AG20443 (cell line): ENCODE results near the gene STRBP.
"Not testable (repeated sequence)": the region's sequence is repeated elsewhere in the genome, so short reads cannot be mapped to it uniquely, and the experiment has no call there.

Experiments used
- DNase-seq: peaks from one replicate; pipeline ENCODE4 v3.0.0; 2012; ENCODE audit warnings: low spot score, mixed read lengths

The STRBP gene

GRCh38 chr9:123191680-123192079 lies 76.7 kb downstream of the STRBP start:
- no peak for DNase-seq

DNA sequence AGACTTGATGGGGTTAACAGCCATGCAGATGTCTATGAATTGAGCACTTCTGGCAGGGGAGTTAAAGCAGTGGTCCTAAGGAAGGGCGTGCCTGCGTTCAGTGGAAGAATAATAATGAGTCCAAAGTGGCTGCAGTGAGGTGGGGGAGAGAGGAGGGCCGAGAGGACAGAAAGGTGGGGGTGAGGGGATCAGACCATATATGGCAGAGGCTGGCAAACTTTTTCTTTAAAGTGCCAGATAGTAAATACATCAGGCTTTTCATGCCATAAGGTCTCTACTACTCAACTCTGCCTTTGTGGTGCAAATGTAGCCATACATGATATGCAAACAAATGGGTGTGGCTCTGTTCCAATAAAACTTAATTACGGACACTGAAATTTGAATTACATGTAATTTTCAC lies 77.1 kb downstream of the STRBP start:
- DNase-seq = no peak

GRCh38 chr9:123187131-123187530 lies 81.3 kb downstream of the STRBP start:
- no peak for DNase-seq

GRCh38 chr9:123186029-123186428 lies 82.4 kb downstream of the STRBP start:
- not testable (repeated sequence) for DNase-seq

- no peak for DNase-seq
These were observed 91.4 kb downstream of the STRBP start for GRCh38 chr9:123176949-123177348.

- peak; percentile 11 for DNase-seq
These were observed 92.3 kb downstream of the STRBP start for GRCh38 chr9:123175854-123176629.

- no peak for DNase-seq
These were observed 93.4 kb downstream of the STRBP start for GRCh38 chr9:123174887-123175518.

- DNase-seq = no peak
These were observed 94.3 kb downstream of the STRBP start for GRCh38 chr9:123174079-123174478.

GRCh38 chr9:123169926-123170325 lies 98.5 kb downstream of the STRBP start:
- no peak for DNase-seq

GRCh38 chr9:123168586-123168985 lies 99.8 kb downstream of the STRBP start:
- no peak for DNase-seq

DNA sequence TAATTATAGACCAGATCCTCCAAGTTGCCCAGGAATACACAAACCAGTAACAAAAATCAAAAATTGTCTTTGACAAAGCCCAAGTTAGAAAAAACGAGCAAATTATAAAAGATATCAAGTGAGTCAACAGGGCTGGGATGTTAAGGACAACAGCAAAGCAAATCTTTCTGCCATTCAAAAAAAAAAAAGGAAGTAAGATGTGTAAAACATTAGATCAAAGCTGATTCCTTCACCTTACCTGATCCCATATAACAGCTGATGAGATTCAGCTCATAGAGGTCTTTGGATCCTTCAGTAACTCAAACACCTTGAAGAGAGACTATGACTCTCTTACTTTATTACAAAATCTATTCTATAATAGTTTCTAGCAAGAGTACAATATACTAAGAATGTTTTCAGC lies 100.9 kb downstream of the STRBP start:
- no peak for DNase-seq

GRCh38 chr9:123165813-123166212 lies 102.6 kb downstream of the STRBP start:
- DNase-seq = no peak

DNA sequence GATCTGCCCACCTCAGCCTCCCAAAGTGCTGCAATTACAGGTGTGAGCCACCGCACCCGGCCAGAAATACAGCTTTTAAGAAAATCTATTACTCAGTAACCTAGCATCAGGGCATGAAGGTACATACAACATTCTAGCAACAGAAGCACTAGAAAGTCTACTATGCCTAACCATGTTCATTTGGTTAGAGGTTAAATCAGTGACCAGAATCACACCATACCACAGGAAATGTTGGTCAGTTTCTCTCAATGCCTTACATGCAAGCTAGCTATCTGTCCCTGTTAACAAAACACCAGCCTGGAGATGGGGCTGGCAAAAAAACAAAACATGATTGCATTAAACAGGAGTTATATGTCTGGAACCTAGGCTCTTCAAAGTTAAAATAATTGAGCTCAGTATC lies 104.1 kb downstream of the STRBP start:
- no peak for DNase-seq

DNA sequence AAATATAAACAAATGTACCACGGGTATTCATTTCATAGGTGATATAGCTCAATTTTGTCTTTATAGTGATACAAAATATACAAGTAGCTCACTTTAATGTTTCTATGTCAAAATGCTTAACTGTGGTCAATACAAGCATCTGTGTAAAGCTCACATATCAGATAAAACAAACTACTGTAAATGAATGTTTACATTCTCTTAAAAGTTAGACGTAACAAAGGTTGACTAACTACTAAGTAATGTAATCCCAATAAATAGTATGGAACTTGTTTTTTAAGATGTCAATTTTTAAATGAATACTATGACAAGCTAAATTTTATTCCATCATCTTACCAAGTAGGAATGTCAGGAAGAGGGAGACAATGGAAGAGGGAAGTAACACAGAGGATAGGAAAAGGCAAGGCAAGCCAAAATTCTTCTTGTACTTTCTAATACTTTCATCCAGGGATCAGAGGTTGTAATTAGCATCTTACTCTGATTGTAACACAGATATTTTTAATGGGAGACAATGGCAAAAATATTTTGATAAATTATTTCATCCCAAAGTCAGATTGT lies 105.5 kb downstream of the STRBP start:
- DNase-seq = no peak

DNA sequence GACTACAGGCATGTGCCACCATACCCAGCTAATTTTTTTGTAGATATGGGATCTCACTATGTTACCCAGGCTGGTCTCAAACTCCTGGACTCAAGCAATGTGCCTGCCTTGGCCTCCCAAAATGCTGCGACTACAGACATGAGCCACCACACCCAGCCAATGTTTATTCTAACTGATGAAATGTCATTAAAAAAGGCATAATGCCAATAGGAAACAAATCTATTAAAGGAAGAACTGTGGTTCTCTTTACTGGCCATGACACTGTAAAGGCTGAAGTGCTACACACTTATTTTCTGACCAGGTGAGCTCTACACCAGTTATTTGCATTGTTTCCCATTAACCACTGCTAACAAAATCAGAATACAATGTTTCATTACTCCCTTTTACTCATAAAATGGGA lies 106.0 kb downstream of the STRBP start:
- no peak for DNase-seq

- no peak for DNase-seq
These were observed 111.2 kb downstream of the STRBP start for GRCh38 chr9:123157221-123157620.

GRCh38 chr9:123150708-123151503 lies 117.5 kb downstream of the STRBP start:
- no peak for DNase-seq

DNA sequence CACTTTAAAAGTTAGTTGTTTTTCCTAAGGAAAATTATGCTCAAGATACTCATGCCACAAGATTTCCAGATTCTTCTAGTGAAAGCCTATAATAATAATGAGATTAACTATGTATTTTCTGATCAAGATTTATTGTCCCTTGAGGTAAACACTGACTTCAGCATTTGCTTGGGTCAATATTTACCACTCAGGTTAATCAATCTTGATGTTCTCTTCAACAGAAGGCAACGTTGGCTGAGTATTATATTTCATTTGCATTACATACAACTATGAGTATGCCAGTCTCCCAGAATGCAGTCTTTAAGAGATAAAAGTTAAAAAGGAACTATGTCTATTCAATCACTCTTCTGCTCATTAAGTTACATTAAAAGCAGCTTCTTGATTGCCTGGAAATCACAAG lies 119.3 kb downstream of the STRBP start:
- DNase-seq = no peak

- DNase-seq = no peak
These were observed 130.2 kb downstream of the STRBP start for GRCh38 chr9:123138163-123138562.

- DNase-seq = no peak
These were observed 133.0 kb downstream of the STRBP start for GRCh38 chr9:123135430-123135829.

DNA sequence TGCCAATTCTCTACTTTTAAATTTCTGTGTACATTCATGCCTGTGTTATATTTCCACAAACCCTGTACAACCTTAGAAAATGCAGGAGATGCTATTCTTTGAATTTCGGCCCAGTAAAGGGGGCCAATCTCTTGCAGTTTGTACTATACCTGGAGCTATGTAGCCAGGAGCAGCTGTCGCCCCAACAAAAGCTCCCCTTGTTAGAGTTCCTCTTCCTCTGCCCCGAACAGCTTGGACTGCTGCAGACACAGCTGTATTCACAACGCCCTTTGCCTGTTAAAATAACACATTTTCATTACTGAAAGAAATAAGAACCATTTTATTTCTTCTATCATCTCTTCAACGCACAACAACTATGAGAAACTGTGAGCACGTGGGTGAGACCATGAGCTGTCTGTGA lies 135.7 kb downstream of the STRBP start:
- no peak for DNase-seq

DNA sequence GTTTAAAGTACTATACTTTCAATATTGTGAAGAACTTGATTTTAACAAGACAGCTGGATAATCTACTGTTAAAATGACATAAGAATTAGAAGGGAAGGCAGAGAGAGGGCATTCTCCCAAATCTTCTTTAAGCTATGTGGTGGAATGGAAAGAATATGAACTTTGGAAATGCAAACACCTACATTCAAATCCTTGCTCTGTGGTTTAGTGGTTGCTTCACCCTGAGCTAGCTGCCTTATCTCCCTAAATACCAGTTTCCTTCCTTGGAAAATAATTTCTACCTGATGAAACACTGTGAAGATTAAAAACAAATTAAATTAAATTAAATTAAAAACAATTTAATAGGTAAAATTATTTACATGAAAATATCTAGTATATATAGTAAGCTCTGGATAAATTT lies 136.4 kb downstream of the STRBP start:
- DNase-seq = no peak

DNA sequence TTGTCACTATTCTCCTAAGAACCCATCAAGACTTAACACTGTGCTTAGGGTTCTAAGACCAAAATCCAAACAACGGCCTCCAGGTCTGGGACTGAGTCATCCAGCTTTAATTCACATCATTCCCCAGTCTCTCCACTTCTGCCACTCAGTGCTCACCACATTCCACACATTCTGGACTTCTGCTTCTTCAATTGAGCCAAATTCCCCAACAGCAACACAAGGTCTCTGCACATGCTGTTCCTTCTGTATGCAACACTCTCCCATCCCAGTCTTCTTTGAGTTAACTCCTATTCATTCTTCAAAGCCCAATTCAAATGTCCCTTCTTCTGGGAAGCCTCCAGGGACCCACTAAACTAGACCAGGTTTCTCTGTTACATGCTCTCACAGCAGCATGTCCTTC lies 137.1 kb downstream of the STRBP start:
- DNase-seq = peak; percentile 71
